D721Med (cell line): ENCODE results near the gene GPSM3.

Experiments used
- DNase-seq: peaks from one replicate; pipeline ENCODE4 v3.0.0; 2011; ENCODE audit warnings: low spot score; ENCODE audit not compliant: insufficient read length
- FAIRE-seq: peaks from 2 replicates; lab custom pipeline; 2011; peaks lifted over from hg19 to GRCh38; lab: Jason Lieb, UNC
- TF ChIP-seq, protein P1 (sequence below): IDR thresholded peaks from 2 replicates; pipeline ENCODE4 v1.5.1; 2012; ENCODE audit warnings: mild to moderate bottlenecking, control low read depth; ENCODE audit not compliant: insufficient read depth; ENCODE audit errors: missing control alignments

GPSM3 gene

DNA sequence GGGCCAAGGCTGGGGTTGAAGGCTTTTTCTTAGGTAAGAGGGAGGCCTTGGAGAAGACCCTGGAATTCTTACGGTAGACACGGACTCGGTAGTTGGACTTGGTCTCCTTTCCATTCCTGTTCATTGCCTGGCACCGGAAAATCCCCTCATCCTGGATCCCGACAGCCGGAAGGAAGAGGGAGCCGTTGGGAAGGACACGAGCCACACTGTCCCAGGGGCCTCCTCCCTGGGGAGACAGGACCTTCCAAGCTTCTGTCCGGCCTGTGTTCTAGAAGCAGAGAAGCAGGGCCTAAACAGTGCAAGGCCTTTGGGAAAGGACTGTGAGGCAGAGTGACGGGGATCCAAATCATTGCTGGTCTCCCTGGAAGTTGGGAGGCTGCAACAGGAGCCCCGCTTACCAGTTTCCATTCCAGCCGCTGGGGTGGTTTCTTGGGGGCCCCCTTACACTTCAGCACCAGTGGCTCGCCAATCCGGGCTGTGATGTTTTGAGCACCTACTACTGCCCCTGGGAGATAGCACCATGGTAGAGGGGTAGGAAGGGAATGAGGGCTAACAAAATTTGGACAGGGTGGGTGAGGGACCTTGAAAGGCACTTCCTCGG is 8.9 kb downstream of the GPSM3 start:
- FAIRE-seq: no peak
- TF ChIP-seq, protein P1, sequence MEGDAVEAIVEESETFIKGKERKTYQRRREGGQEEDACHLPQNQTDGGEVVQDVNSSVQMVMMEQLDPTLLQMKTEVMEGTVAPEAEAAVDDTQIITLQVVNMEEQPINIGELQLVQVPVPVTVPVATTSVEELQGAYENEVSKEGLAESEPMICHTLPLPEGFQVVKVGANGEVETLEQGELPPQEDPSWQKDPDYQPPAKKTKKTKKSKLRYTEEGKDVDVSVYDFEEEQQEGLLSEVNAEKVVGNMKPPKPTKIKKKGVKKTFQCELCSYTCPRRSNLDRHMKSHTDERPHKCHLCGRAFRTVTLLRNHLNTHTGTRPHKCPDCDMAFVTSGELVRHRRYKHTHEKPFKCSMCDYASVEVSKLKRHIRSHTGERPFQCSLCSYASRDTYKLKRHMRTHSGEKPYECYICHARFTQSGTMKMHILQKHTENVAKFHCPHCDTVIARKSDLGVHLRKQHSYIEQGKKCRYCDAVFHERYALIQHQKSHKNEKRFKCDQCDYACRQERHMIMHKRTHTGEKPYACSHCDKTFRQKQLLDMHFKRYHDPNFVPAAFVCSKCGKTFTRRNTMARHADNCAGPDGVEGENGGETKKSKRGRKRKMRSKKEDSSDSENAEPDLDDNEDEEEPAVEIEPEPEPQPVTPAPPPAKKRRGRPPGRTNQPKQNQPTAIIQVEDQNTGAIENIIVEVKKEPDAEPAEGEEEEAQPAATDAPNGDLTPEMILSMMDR: no peak
- DNase-seq: no peak

DNA sequence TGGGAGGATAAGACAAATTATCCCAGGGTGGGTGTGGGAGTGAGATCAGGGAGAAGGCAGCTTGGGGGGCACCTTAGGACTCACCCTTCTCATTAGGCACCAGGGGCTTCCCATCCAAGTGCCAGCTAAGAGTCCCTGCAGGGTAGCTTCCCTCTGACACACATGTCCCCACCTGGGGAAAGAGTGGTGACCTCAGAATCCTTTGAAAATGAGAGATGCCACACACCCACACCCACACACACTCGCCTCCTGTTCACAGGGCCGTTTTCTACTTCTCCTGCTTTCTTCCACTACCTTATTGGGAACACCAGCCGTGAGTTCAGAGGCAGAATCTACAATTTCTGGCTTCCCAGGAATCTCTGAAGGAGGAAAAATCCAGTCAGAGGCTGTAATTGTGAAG is 9.4 kb downstream of the GPSM3 start:
- DNase-seq: no peak
- FAIRE-seq: no peak
- TF ChIP-seq, protein P1: no peak

DNA sequence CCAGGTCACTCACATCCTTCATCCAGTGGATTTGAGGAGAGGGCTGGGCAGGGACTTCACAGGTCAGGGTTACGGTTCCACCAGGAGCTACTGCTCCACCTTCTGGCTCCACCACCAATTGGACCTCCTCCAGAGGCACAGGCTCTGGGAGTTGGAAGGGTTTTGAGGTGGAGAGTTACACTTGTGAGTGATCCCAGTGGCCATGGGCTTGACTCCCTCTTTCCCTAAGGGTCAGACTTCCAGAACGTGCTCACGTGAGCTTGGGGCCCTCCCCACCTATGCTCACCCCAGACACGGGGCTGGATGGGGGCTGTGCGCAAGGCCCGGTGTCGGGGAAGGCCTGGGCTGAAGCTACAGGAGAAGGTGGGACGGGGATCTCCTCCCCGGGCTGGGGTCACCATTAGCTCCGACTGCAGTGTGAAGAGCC is 9.9 kb downstream of the GPSM3 start:
- TF ChIP-seq, protein P1: no peak
- no peak for FAIRE-seq
- DNase-seq: no peak

DNA sequence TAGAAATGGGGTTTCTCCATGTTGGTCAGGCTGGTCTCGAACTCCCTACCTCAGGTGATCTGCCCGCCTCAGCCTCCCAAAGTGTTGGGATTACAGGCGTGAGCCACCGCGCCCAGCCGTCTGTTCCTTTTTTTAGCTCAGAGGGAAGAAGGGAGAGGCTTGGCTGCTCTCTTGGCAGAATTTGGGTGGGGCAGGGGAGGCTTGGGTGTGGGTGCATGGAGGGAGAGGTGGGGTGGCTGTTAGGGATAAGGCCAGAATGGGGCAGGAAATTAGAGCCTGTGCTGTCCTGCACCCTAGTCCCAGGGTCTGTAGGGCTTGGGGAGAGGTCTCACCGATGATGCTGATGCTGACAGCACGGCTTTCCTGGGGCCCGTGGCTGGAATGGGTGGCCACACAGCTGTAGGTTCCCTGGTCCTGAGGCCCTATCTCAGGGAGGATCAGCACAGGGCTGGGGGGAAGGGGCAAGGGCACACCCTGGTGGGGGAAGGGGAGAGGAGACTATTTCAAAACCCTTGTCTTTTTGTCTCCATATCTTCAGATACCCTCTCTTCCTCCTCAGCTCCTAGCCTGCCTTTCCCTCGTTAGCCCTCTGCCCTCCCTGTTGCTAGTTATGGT is 10.4 kb downstream of the GPSM3 start:
- FAIRE-seq (no peak), DNase-seq (no peak)
- TF ChIP-seq, protein P1: no peak

DNA sequence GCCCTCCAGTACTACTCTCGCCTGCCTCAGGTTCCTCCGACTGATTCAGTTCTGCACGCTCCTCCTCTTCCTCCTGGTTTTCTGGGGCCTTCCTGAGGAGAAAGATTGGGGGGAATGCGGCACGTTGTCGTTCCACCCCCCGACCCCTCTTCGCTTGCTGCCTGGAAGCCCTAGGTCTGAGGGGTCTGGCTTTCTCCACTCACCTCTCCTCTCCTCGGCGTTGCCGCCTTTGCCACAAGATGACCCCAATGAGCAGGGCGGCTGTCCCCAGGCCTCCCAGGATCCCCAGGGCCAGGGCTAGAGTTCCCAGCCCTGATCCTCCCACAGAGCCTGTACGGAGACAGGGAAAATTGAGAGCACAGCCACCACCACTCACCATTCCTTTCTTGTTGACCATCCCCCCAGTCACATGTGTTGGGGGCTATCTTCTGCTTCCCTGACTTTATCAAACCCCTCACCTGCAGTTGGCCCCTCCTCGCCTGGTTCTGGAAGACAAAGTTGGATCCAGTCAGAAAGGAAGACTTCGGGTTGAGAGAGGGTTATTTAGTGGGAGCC is 11.2 kb downstream of the GPSM3 start:
- FAIRE-seq: no peak
- TF ChIP-seq, protein P1: no peak
- no peak for DNase-seq

DNA sequence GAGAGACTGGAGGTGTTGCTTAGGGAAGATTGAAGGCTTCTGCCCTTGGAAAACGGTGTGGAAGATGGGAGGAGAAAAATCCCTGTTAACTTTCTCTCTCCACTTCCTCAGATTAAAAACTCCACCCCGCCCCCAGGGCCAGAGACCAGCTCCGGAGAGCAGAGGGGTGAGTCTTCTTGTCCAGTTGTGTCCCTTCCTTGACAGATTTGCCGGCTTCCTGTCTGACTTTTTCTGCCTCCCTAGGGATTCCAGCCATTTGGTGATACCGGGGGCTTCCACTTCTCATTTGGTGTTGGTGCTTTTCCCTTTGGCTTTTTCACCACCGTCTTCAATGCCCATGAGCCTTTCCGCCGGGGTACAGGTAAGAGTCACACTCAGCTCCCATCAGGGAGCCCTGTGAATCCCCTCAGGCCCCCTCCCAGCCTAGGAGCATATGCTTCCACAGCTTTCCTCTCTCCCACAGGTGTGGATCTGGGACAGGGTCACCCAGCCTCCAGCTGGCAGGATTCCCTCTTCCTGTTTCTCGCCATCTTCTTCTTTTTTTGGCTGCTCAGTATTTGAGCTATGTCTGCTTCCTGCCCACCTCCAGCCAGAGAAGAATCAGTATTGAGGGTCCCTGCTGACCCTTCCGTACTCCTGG is 12.6 kb downstream of the GPSM3 start:
- DNase-seq (no peak), FAIRE-seq (no peak)
- TF ChIP-seq, protein P1: no peak
